Measurements from ENCODE around the gene PODXL2.
"Not testable (repeated sequence)": the region's sequence is repeated elsewhere in the genome, so short reads cannot be mapped to it uniquely, and the experiment has no call there.

The PODXL2 gene

DNA sequence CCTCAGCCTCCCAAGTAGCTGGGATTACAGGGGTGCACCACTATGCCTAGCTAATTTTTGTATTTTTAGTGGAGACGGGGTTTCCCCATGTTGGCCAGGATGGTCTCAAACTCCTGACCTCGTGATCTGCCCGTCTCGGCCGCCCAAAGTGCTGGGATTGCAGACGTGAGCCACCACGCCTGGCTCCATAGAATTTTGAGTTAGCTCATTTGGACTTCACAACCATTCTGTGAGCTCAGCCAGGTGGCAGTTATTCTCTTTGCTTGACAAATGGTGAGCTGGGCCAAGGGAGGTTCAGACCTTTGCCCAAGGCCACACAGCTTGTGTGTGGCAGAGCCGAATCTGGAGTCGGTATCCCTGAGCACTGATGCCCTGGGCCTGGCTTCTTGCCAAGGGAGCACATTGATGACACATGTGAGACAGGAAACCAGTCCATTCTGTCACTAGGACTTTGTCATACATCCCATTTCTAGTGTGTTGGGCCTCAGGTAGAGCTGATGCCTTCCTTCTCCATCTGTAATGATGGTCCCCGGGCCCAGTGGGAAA lies 17.6 kb downstream of the PODXL2 start:
- no peak for TF ChIP-seq ZFX (IDR thresholded peaks at IDR 0.05)
- TF ChIP-seq, protein P1, sequence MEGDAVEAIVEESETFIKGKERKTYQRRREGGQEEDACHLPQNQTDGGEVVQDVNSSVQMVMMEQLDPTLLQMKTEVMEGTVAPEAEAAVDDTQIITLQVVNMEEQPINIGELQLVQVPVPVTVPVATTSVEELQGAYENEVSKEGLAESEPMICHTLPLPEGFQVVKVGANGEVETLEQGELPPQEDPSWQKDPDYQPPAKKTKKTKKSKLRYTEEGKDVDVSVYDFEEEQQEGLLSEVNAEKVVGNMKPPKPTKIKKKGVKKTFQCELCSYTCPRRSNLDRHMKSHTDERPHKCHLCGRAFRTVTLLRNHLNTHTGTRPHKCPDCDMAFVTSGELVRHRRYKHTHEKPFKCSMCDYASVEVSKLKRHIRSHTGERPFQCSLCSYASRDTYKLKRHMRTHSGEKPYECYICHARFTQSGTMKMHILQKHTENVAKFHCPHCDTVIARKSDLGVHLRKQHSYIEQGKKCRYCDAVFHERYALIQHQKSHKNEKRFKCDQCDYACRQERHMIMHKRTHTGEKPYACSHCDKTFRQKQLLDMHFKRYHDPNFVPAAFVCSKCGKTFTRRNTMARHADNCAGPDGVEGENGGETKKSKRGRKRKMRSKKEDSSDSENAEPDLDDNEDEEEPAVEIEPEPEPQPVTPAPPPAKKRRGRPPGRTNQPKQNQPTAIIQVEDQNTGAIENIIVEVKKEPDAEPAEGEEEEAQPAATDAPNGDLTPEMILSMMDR (conservative IDR thresholded peaks at IDR 0.05): no peak
- H3K27ac ChIP-seq: no peak overlapping the region

GRCh38 chr3:127647166-127647844 lies 18.3 kb downstream of the PODXL2 start:
- no peak for TF ChIP-seq ZFX (IDR thresholded peaks at IDR 0.05)
- TF ChIP-seq, protein P1 (conservative IDR thresholded peaks at IDR 0.05): no peak
- H3K27ac ChIP-seq: no peak overlapping the region

DNA sequence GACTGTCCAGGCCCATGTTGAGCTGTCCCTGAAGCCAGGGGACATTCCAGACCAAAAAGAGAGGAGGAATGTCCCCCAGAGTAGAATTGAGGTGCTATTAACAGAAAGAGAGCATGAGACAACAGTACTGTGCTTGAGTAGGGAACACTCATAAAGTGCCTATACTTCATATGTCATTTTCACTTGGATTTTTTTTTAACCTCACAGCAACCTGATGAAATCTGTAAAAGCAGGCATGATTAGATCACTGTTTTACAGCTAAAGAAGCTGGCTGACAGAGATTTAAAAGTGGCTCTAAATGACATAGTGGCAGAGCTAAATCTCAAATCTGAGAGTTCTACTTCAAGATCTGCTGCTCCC lies 18.8 kb downstream of the PODXL2 start:
- no peak overlapping the region for H3K27ac ChIP-seq
- TF ChIP-seq, protein P1 (conservative IDR thresholded peaks at IDR 0.05): no peak
- TF ChIP-seq ZFX (IDR thresholded peaks at IDR 0.05): no peak

GRCh38 chr3:127650236-127650635 lies 21.3 kb downstream of the PODXL2 start:
- no peak for TF ChIP-seq ZFX (IDR thresholded peaks at IDR 0.05)
- TF ChIP-seq, protein P1 (conservative IDR thresholded peaks at IDR 0.05): no peak
- no peak overlapping the region for H3K27ac ChIP-seq

DNA sequence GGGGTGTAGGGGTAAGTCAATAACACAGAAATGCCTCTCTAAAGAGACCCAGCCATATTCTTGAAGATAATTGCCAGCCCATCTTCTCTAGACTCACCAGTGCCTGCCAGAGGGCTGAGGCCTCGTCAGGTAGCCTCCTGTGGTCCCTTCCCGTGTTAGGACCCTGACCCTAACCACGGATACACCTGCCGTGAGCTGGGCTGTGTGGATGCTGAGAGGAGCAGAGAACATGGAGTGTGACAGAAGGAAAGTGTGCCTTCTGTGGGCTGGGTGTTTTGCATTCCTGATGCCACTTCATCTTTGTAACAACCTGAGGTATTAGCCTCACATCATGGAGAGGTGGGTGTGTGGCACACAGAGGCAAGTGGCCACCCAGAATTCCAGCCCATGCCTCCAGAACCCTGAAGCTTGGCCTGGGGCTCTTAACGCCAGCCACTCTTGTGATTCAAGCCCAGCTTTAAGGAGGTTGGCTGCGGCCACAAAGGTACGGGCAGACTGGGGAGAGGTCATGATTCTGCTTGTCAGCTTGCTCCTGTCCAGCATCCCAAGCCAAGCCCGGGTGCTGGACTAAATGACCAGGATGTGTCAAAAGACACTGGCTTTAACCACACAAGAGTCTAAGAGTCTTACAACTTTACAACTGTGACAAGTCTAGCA lies 22.7 kb downstream of the PODXL2 start:
- TF ChIP-seq, protein P1 (conservative IDR thresholded peaks at IDR 0.05): no peak
- TF ChIP-seq ZFX (IDR thresholded peaks at IDR 0.05): no peak
- H3K27ac ChIP-seq: no peak overlapping the region

DNA sequence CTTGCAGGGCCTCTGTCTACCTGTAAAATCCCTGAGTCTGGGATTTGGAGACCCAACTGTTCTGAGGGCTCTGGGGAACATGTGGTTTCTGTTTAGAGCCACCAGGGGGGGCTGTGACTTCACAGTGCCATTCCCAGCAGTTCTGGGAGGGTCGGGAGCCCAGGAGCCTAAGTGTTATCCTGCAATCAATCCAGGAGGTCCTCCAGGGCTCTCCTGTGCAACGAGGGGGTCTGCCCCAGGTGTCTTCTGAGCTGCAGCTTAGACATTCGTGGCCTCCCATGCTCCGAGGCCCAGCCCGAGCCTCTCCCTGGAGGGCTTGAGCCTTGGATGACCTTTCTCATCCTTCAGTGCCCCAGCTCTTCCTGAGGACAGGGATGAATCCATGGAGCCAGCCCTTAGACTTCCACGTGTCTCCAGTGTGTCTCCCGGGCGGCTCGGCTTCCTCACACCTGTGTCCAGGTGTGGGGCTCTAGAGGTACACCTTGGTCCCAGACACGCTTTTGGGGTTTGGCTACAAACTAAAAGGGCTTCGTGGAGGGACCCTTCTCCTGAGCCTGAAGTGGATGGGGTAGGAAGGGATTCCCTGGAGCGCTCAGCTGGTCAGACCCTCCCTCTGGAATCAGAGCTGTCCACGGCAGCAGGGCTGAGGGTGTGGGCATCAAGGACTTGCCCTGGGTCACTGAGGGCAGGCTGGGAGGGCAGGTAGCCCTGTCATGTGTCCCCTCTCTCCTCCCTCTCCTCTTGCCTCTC lies 23.4 kb downstream of the PODXL2 start:
- TF ChIP-seq, protein P1 (conservative IDR thresholded peaks at IDR 0.05): peak; percentile 90
- no peak for TF ChIP-seq ZFX (IDR thresholded peaks at IDR 0.05)
- H3K27ac ChIP-seq: no peak overlapping the region

- no peak overlapping the region for H3K27ac ChIP-seq
- TF ChIP-seq ZFX (IDR thresholded peaks at IDR 0.05): no peak
- TF ChIP-seq, protein P1 (conservative IDR thresholded peaks at IDR 0.05): no peak
Measured at GRCh38 chr3:127654374-127654773, 25.4 kb downstream of the PODXL2 start.

DNA sequence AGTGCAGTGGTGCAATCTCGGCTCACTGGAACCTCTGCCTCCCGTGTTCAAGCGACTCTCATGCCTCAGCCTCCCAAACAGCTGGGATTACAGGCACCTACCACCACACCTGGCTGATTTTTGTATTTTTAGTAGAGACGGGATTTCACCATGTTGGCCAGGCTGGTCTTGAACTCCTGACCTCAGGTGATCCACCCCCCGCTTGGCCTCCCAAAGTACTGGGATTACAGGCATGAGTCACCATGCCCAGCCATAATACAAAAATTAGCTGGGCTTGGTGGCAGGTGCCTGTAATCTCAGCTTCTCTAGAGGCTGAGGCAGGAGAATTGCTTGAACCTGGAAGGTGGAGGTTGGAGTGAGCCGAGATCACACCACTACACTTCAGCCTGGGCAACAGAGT lies 26.0 kb downstream of the PODXL2 start:
- H3K27ac ChIP-seq: not testable (repeated sequence)

All from C4-2B (cell line).